ENCODE data around the gene SH3BP4.

- no peak for TF ChIP-seq POLR2A (IDR thresholded peaks at IDR 0.05)
- TF ChIP-seq POLR2AphosphoS5 (IDR thresholded peaks at IDR 0.05; ENCODE audit: insufficient read depth in 1 of 2, low read depth in 1 of 2) = no peak
These were observed 151.1 kb downstream of the SH3BP4 start for GRCh38 chr2:235102896-235103295.

Measured in vagina (tissue), 2 donors.